HepG2 (cell line): ENCODE data around the gene CUEDC2. TPM values are rescaled to one million over a fixed set of nuclear protein-coding genes. Genes with fewer than 3 reads are reported as not detected.
A peak's percentile ranks its signal among the peaks of the same experiment; 100 is the strongest.

ENCODE experiments used
- DMAP1 ChIP-seq: IDR thresholded peaks from 2 replicates; pipeline ENCODE4 v1.6.1; 2016
- DRAP1 ChIP-seq: IDR thresholded peaks from 2 replicates; pipeline ENCODE4 v1.6.1; 2016; ENCODE audit warnings: missing genetic modification reagents, missing compliant biosample characterization
- FOXP4 ChIP-seq: sonication (generic); formaldehyde crosslinking; IDR thresholded peaks from 2 replicates; pipeline ENCODE4 v1.4.0; 2020; ENCODE audit warnings: missing genetic modification reagents
- HMGA1 ChIP-seq: sonication (generic); formaldehyde crosslinking; conservative IDR thresholded peaks from 2 replicates; pipeline ENCODE4 v1.4.0; 2020; ENCODE audit warnings: missing genetic modification reagents
- HMGXB3 ChIP-seq: sonication (generic); formaldehyde crosslinking; IDR thresholded peaks from 2 replicates; pipeline ENCODE4 v1.4.0; 2020; ENCODE audit warnings: missing genetic modification reagents, borderline replicate concordance
- MIER3 ChIP-seq: IDR thresholded peaks from 2 replicates; pipeline ENCODE4 v1.6.1; 2016; ENCODE audit warnings: missing compliant biosample characterization, borderline replicate concordance
- REL ChIP-seq: sonication (generic); formaldehyde crosslinking; conservative IDR thresholded peaks from 2 replicates; pipeline ENCODE4 v1.8.0; 2022; ENCODE audit warnings: mild to moderate bottlenecking, missing genetic modification reagents, moderate library complexity
- SIN3B ChIP-seq: fragments of 150-350 bp; IDR thresholded peaks from 2 replicates; pipeline ENCODE4 v1.6.1; 2014; ENCODE audit warnings: low read length
- STAG1 ChIP-seq: sonication (generic); formaldehyde crosslinking; IDR thresholded peaks from 2 replicates; pipeline ENCODE4 v1.4.0; 2020; ENCODE audit warnings: missing genetic modification reagents
- TFE3 ChIP-seq: IDR thresholded peaks from 2 replicates; pipeline ENCODE4 v1.6.1; 2016
- ZNF280B ChIP-seq: sonication (generic); formaldehyde crosslinking; IDR thresholded peaks from 2 replicates; pipeline ENCODE4 v1.5.0; 2020; ENCODE audit warnings: missing genetic modification reagents, mild to moderate bottlenecking, borderline replicate concordance
- ZNF280D ChIP-seq: sonication (generic); formaldehyde crosslinking; IDR thresholded peaks from 2 replicates; pipeline ENCODE4 v1.5.1; 2020; ENCODE audit warnings: mild to moderate bottlenecking, missing genetic modification reagents
- ZNF547 ChIP-seq: sonication (generic); formaldehyde crosslinking; IDR thresholded peaks from 2 replicates; pipeline ENCODE4 v1.5.1; 2020; ENCODE audit warnings: mild to moderate bottlenecking, missing genetic modification reagents
- ZNF619 ChIP-seq: sonication (generic); formaldehyde crosslinking; IDR thresholded peaks from 2 replicates; pipeline ENCODE4 v1.4.0; 2020; ENCODE audit warnings: mild to moderate bottlenecking, missing genetic modification reagents
- polyA plus RNA-seq, 8 experiments: library from polyadenylated mRNA; depleted of rRNA in 3 of 8; stranded (reverse) in 7 of 8; unstranded in 1 of 8; fragments of >200 nt; fragmentation: Illumina TruSeq in 4 of 8; extraction: Trizol in 4 of 8; gene quantifications; 2 replicates each; pipeline versions ENCODE4 v1.2.1 to v1.2.3, GENCODE V29; 2011 to 2016; ENCODE audit warnings: low read depth in 4 of 8, missing spikeins in 1 of 8, mixed read lengths in 1 of 8; ENCODE audit not compliant: insufficient read depth in 1 of 8
- total RNA-seq, 5 experiments: library from RNA; depleted of rRNA; stranded (reverse); fragments of >200 nt; fragmentation: Illumina TruSeq; extraction: Trizol; gene quantifications; 2 replicates each; pipeline ENCODE4 v1.2.3, GENCODE V29; 2016; ENCODE audit warnings: low read depth in 1 of 5

The CUEDC2 gene
- total and polyA plus RNA-seq, 2 of the 13 experiments (the other 11 are each of a cell fraction or from before 2014, with no cell fraction given) = 13.1 to 18.4 TPM

- peak; percentile 43; the same call in 1 of the 2 replicates for TF ChIP-seq HMGXB3 (CRISPR knock-in tag)
- 0 out of 2 replicates have a peak, but pooled peaks have one; percentile 40 for TF ChIP-seq ZNF619
- TF ChIP-seq ZNF547 (CRISPR knock-in tag) = peak; percentile 77; the same call in 1 of the 2 replicates
- peak; percentile 94 for TF ChIP-seq DMAP1 (CRISPR knock-in tag)
- TF ChIP-seq REL (CRISPR knock-in tag) = peak; percentile 51
- peak; percentile 77 for TF ChIP-seq STAG1 (CRISPR knock-in tag)
- peak; percentile 40; the same call in 1 of the 2 replicates for TF ChIP-seq TFE3 (CRISPR knock-in tag)
- no peak for TF ChIP-seq HMGA1
- TF ChIP-seq DRAP1 (CRISPR knock-in tag) = peak; percentile 77
- TF ChIP-seq MIER3 (CRISPR knock-in tag) = peak; percentile 81; the same call in 1 of the 2 replicates
- TF ChIP-seq FOXP4 = peak; percentile 52
- 0 out of 2 replicates have a peak, but pooled peaks have one; percentile 68 for TF ChIP-seq ZNF280D (CRISPR knock-in tag)
- TF ChIP-seq SIN3B = no peak
- TF ChIP-seq ZNF280B = peak; percentile 31; the same call in 1 of the 2 replicates
Observed at GRCh38 chr10:102399217-102400021, 33.0 kb downstream of the CUEDC2 start (continued).
